Stomach (tissue), 4 donors: ENCODE measurements around the gene COL23A1.

Experiments
- EP300 ChIP-seq: sonication (generic); formaldehyde crosslinking; IDR thresholded peaks from one replicate; pipeline ENCODE4 v1.6.1; 2017; ENCODE audit warnings: antibody characterized with exemption
- POLR2A ChIP-seq, 4 donors: fragments of 450-650 bp; IDR thresholded peaks; one replicate each; pipeline ENCODE4 v1.6.1; 2016; ENCODE audit warnings: antibody characterized with exemption in 4 of 4, control low read depth in 2 of 4, mild to moderate bottlenecking in 1 of 4, moderate library complexity in 1 of 4
- TF ChIP-seq, protein P1 (sequence below), 7 experiments: fragments of 450-650 bp in 4 of 7; fragments of 200-600 bp in 3 of 7; sonication (generic) in 3 of 7; IDR thresholded peaks; one replicate each; pipeline ENCODE4 v1.5.1; 2016 to 2019; ENCODE audit warnings: antibody characterized with exemption in 7 of 7, control low read depth in 2 of 7, mild to moderate bottlenecking in 1 of 7

DNA sequence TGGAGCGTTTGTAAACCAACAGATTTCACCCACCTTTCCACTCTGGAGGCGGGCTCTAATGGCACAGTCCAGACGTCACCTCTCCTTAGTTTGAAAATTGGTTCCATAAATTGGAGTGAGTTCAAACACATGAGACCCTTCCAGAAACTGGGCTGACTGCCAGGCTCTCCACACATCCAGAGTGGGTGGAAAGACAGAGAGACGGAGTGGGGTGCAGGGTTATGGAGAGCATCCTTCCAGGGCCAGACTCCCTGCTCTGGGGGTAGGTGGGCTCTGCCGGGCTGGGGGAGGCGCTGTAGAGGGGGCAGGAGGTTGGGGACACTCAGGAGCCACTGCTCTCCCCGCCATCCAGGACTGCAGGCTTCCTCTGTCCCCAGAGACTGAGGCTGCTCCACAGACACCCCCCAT, 252.9 kb downstream of the COL23A1 start:
- TF ChIP-seq, protein P1, sequence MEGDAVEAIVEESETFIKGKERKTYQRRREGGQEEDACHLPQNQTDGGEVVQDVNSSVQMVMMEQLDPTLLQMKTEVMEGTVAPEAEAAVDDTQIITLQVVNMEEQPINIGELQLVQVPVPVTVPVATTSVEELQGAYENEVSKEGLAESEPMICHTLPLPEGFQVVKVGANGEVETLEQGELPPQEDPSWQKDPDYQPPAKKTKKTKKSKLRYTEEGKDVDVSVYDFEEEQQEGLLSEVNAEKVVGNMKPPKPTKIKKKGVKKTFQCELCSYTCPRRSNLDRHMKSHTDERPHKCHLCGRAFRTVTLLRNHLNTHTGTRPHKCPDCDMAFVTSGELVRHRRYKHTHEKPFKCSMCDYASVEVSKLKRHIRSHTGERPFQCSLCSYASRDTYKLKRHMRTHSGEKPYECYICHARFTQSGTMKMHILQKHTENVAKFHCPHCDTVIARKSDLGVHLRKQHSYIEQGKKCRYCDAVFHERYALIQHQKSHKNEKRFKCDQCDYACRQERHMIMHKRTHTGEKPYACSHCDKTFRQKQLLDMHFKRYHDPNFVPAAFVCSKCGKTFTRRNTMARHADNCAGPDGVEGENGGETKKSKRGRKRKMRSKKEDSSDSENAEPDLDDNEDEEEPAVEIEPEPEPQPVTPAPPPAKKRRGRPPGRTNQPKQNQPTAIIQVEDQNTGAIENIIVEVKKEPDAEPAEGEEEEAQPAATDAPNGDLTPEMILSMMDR (IDR thresholded peaks at IDR 0.05): no peak
- no peak for TF ChIP-seq EP300
- no peak for TF ChIP-seq POLR2A (IDR thresholded peaks at IDR 0.05)
